ENCODE measurements around the gene THSD4.

The THSD4 gene

GRCh38 chr15:71632576-71633195 lies 517.4 kb downstream of the THSD4 start:
- no peak for DNase-seq

GRCh38 chr15:71634820-71635560 lies 519.7 kb downstream of the THSD4 start:
- no peak for DNase-seq

GRCh38 chr15:71635735-71636134 lies 520.5 kb downstream of the THSD4 start:
- DNase-seq: no peak

- DNase-seq: no peak
These were observed 523.6 kb downstream of the THSD4 start for GRCh38 chr15:71638876-71639275.

- no peak for DNase-seq
These were observed 524.2 kb downstream of the THSD4 start for GRCh38 chr15:71639471-71639870.

- DNase-seq: no peak
These were observed 528.6 kb downstream of the THSD4 start for GRCh38 chr15:71643918-71644317.

GRCh38 chr15:71646767-71647486 lies 531.7 kb downstream of the THSD4 start:
- DNase-seq: no peak

- no peak for DNase-seq
These were observed 532.2 kb downstream of the THSD4 start for GRCh38 chr15:71647487-71647808.

- DNase-seq: no peak
These were observed 532.8 kb downstream of the THSD4 start for GRCh38 chr15:71648095-71648494.

GRCh38 chr15:71649894-71650293 lies 534.6 kb downstream of the THSD4 start:
- no peak for DNase-seq

GRCh38 chr15:71650603-71651002 lies 535.3 kb downstream of the THSD4 start:
- DNase-seq: no peak

GRCh38 chr15:71651750-71652186 lies 536.5 kb downstream of the THSD4 start:
- DNase-seq: peak in 2 of 14 donors; percentile 5 to 25

GRCh38 chr15:71654042-71654719 lies 538.9 kb downstream of the THSD4 start:
- no peak for DNase-seq

GRCh38 chr15:71654720-71655174 lies 539.5 kb downstream of the THSD4 start:
- no peak for DNase-seq

- no peak for DNase-seq
These were observed 541.2 kb downstream of the THSD4 start for GRCh38 chr15:71656425-71656824.

GRCh38 chr15:71657141-71657540 lies 541.9 kb downstream of the THSD4 start:
- no peak for DNase-seq

GRCh38 chr15:71658036-71658435 lies 542.8 kb downstream of the THSD4 start:
- no peak for DNase-seq

GRCh38 chr15:71658827-71659729 lies 543.8 kb downstream of the THSD4 start:
- DNase-seq: no peak

- DNase-seq: no peak
These were observed 544.4 kb downstream of the THSD4 start for GRCh38 chr15:71659730-71660067.

GRCh38 chr15:71660501-71660900 lies 545.2 kb downstream of the THSD4 start:
- DNase-seq: no peak

- no peak for DNase-seq
These were observed 547.0 kb downstream of the THSD4 start for GRCh38 chr15:71662306-71662705.

GRCh38 chr15:71664622-71665021 lies 549.4 kb downstream of the THSD4 start:
- no peak for DNase-seq

Measured in C1 segment of cervical spinal cord (tissue), 14 donors.